ENCODE data around the gene MED26.
"Not testable (repeated sequence)": the region's sequence is repeated elsewhere in the genome, so short reads cannot be mapped to it uniquely, and the experiment has no call there.

MED26 gene

DNA sequence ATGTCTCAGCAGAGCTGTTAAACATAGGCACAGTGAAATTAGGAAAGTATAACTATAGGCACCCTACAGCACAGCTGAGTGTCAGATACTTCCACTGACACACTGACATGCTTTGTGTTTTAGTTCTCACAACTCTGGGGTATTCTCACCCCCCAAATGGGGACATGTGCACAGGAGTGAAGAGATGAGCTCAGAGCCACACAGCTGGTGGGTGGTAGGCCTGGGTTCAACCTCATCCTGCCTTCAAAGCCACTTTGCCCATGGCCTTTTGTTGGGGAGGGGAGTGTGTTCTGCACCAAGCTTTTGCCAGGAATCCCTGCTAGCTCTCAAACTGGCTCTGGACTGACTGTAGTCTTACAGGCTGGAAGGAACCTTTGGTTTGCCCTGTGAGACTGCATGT is 54.1 kb downstream of the MED26 start:
- DNase-seq (ENCODE audit: low read depth in 2 of 2) = no peak

DNA sequence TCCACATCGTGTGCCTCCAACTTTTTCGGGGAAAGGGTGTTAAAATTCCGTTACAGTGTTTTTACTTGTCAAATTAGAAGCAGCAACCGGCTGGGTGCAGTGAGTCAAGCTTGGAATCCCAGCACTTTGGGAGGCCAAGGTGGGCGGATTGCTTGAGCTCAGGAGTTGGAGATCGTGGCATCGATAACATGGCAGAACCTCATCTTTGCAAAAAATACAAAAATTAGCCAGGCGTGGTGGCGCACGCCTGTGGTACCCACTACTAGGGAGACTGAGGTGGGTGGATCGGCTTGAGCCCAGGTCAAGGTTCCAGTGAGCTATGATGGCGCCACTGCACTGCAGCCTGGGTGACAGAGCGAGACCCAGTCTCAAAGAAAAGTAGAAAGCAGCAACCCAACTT is 54.7 kb downstream of the MED26 start:
- no peak for DNase-seq (ENCODE audit: low read depth in 2 of 2)

DNA sequence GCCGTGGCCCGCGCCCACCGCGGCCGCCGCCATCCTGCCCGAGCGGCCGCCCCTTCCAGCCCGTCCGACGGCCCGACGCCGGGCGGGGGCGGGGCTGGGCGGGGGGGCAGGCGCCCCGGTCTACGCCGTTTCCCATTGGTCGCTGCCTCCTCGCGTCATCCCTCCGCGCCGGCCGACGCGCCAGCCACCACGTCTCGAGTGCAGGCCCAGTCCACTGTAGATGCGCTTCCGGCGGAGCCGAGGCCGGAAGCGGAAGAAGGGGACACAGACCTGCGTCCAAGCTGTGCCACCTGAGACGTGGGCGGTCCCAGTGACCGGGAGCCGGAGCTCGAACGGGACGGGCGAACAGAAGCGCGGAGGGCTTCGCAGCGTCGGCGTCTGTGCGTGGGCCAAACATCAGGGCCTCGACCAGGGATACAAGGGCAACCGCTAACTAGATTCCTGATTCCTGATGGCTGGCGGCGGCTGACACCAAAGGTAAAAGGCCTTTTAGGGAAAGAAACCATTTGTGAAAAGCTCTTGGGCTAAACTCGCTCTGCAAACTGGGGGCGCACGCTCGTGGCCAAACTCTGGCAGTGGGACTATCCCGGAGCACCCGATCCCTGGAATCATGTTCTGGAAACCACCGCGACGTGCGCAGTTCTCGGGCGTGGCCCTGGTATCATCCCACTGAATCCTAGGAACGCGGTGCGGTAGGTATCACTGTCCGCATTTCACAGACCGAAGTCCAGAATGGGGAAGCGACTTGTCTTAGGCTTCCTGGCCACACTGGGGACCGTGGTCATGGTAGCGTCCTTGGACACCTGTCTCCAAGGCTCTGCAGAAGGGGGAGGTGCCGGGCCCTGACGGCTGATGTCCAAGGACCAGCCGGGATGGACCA is 55.4 kb downstream of the MED26 start, which contains the start of gene SLC35E1:
Gene SLC35E1 (minus strand): TSS at position 84 of the 880 bp plus-strand sequence. CDS start 51 bp downstream, at position 33.
- peak; percentile 78 to 80 for DNase-seq (ENCODE audit: low read depth in 2 of 2)

GRCh38 chr19:16571822-16572331 is 56.1 kb downstream of the MED26 start:
- DNase-seq (ENCODE audit: low read depth in 2 of 2) = no peak

- no peak for DNase-seq (ENCODE audit: low read depth in 2 of 2)
These were observed 56.7 kb downstream of the MED26 start for GRCh38 chr19:16571283-16571682.

DNA sequence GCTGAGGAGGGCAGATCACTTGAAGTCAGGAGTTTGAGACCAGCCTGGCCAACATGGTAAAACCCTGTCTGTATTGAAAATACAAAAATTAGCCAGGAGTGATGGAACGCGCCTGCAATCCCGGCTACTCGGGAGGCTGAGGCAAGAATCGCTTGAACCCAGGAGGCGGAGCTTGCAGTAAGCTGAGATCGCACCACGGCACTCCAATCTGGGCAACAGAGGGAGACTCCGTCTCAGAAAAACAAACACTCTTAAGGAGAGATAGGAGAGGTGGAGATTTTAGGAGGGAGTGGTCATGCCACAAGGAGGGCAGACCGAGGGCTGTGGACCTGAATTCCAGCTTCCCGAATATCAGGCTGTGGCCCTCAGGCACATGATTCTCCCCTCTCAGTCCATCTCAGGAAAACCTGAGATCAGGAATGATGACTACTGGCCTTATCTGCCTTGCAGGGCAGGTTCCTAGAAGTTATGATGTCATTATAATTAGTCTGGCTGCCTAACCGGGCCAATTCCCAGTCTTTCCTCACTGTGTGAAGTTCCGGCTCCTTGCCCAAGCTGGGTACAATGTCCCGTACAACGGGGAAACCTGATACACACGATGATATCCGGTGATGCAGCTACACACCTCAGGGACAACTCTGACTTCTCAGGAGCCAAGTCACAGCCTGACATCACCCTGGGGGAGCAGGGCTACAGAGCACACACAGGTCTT is 58.2 kb downstream of the MED26 start:
- no peak for DNase-seq (ENCODE audit: low read depth in 2 of 2)

DNA sequence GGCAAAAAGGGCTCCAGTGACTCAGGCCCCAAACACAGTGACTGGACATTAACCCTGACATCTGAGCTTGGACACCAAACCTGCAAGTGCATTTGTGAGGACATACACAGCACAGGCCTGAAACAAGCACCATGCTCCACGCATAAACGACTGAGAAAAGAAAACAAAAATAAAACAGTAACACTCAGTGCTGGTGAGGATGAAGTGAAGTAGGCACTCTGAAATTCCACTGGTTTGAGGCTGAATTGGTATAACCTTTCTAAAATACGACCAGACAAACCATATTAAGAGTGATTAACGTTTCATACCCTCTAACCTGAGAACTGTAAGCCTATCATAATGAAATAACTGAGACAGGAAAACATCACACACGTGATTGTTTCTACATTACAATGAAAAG is 61.3 kb downstream of the MED26 start:
- DNase-seq (ENCODE audit: low read depth in 2 of 2) = no peak

DNA sequence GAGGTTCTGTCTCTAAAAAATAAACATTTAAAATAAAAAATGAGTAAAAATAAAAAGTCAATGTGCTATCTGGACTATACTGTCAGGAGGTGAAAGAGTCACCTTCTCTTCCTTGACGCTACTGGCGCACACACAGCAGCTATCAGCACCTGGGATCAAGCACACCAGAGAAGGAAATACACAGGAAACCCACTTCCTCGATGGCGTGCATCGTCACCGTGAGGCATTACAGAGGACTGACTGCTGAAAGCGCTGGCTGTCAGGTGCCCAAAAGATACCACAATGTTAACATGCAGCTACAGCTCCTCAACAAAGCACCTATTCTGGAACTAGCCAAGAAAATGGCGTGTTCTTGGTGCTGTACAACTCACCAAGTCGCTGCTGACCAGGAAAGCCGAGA is 61.8 kb downstream of the MED26 start:
- peak in 1 of 2 donors; percentile 62 for DNase-seq (ENCODE audit: low read depth in 2 of 2)

DNA sequence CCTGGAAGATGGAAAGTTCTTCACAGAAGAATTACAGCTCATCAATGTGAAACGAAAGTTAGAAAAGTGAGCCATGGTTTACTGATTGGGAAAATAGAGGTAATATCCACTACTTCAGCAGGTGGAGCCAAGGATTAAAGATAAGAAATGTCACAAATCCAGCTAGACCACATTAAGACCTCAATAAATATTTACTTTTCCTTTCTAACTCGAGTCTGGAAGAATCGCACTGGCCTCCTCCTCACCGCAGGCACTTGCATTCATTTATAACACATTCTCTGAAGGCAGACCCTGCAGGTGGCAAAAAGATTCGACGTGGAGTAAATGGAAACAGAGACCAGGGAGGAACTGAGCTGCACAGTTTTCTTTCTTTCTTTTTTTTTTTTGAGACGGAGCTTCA is 63.2 kb downstream of the MED26 start:
- DNase-seq (ENCODE audit: low read depth in 2 of 2) = no peak

DNA sequence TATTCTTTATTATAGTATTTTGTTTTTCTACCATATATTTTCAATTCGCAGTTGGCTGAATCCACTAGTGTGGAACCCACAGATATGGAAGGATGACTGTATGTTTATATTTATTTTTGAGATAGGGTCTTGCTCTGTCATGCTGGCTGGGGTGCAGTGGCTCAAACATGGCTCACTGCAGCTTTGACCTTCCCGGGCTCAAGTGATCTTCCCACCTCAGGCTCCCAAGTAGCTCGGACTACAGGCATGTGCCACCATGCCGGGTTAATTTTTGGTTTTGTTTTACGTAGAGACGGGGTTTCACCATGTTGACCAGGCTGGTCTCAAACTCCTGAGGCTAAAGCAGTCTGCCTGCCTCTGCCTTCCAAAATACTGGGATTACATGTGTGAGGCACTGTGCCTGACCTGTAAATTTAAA is 65.4 kb downstream of the MED26 start:
- DNase-seq (ENCODE audit: low read depth in 2 of 2) = no peak

DNA sequence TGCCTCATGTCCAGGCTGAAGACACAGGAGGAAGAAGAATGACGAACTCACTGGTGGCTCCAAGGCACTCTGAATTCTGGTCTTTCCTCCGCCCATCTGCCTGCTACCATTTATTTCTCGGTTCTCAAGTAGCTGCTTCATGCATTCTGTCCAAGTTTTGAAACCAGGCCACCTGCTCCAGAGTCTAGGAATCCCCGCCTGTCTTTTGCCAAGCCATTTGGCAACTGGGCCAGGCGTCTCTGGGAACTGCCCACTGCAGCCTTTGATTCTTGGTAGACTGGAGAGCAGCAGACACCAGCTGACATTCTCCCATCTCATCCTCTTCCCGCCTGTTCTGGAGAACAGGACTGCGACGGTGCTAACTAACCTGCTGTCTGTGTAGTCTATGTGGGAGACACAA is 66.6 kb downstream of the MED26 start:
- no peak for DNase-seq (ENCODE audit: low read depth in 2 of 2)

GRCh38 chr19:16559780-16560276 is 68.2 kb downstream of the MED26 start:
- DNase-seq (ENCODE audit: low read depth in 2 of 2) = no peak

- DNase-seq (ENCODE audit: low read depth in 2 of 2) = no peak
These were observed 73.2 kb downstream of the MED26 start for GRCh38 chr19:16554776-16555175.

DNA sequence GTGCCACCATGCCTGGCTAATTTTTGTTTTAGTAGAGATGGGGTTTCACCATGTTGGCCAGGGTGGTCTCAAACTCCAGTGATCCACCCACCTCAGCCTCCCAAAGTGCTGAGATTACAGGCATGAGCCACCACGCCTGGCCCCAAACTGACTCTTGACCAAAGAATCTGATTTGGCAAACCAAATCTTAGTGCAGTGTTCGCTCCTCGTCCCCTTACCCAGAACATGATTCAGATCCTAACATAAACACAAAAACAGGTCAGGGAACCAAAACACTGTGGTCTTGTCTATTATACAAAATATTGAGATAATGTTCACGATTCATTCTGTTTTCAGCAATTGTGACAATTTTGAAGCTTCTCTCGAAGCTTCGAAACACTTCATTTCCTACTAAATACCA is 76.1 kb downstream of the MED26 start:
- not testable (repeated sequence) for DNase-seq (ENCODE audit: low read depth in 2 of 2)

GRCh38 chr19:16548956-16549355 is 79.0 kb downstream of the MED26 start:
- DNase-seq (ENCODE audit: low read depth in 2 of 2) = no peak

- no peak for DNase-seq (ENCODE audit: low read depth in 2 of 2)
These were observed 83.4 kb downstream of the MED26 start for GRCh38 chr19:16544473-16545231.

- not testable (repeated sequence) for DNase-seq (ENCODE audit: low read depth in 2 of 2)
These were observed 84.3 kb downstream of the MED26 start for GRCh38 chr19:16543734-16544133.

DNA sequence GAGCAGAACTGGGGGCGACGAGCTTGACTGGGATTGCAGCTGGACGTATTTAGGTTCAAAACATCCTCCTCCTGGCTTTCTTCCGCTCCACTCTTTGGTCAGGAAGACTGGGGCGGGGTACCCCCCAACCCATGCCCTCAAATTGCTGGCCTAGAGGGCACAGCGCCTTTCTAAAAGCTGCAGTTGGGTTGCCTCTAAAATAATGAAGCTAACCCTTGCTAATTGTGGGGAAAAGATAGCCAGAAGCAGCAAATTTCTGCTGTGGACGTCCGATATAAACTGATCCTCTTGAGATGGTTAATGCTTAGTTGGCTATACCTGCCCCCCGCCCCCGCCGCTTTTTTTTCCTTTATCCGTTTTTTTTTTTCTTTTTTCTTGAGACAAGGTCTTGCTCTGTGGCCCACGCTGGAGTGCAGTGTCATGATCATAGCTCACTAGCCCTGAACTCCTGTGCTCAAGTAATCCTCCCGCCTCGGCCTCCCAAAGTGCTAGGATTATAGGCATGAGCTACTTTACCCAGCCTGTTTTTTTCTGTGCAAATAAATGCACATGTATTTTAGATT is 85.0 kb downstream of the MED26 start:
- DNase-seq (ENCODE audit: low read depth in 2 of 2) = no peak

DNA sequence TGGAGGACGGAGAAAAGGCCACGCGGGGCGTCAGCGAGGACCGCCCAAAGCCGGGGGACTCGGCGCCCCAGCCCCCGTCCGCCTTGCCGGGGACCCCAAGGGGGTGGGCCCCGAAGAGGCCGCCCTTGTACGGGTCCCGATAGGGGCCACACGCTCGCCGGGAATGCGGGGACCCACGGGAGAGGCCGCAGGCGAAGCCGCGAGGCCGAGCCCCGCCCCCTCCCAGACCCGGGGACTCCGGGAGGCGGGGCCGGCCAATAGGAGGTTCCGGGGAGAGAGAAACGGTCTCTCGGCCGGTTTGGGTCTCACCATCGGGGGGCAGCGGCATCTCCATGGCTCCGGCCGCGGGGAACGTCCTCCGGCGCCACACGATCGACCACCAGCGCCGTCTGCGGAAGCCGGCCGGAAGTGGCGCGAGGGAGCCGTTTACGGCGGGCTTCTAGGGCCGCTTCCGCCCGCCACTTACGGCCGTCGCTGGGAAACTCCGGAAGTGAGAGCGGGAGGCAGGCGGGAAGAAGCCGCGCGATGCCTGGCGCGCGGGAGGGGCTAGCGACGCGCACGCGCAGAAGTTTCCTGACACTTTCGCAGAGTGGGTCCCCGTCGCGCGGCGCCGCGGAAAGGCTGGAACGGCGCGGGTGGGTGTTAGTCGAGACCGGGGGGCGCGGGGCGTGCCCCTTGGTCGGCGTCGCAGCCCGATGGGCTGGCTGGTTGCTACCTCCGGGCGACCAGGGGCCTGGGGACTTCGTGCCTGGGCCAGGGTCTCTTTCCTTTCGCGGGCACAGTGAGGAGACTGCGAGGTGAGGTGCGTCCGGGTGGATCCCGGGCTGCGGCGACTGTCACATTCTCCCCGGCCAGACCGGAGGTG is 85.7 kb downstream of the MED26 start, which contains the start of gene CHERP:
Gene CHERP (minus strand): TSS at position 393 of the 865 bp plus-strand sequence. CDS start 59 bp downstream, at position 334.
- DNase-seq (ENCODE audit: low read depth in 2 of 2) = peak; percentile 82 to 84

DNA sequence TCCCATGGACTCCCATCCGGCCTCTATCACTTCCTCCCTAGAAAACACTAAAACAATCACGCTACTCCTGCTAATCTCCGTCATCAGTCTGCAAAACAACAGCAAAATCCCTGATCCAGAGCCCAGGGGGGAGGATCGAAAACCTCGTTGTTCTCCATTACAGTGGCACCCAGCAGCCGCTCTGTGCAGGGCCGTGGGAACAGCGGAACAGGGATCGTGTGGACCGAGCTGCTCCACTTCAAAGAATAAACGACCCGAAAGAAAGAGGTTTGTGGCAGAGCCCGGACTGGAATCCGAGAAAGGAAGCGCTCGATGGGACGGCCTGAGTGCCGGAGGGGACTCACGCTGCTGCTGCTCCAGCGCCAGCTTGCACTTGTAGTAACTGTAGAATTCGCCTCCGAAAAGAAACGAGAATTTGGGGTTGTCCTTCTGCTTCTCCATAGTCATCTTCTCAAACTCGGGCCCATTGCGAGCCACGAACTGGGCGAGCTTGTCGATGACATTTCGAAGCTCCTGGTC is 86.4 kb downstream of the MED26 start:
- no peak for DNase-seq (ENCODE audit: low read depth in 2 of 2)
